Measurements from ENCODE around the gene RAB3GAP2. TPM values are rescaled to one million over a fixed set of nuclear protein-coding genes. Genes with fewer than 3 reads are reported as not detected.
"Not testable (repeated sequence)": the region's sequence is repeated elsewhere in the genome, so short reads cannot be mapped to it uniquely, and the experiment has no call there.

RAB3GAP2 gene
- total RNA-seq, 1 donor from 2014 or later: 51.4 TPM

- no peaks in the 10 kb centered on the region for H3K36me3 Mint-ChIP-seq (ENCODE audit: low read depth)
- H3K27me3 Mint-ChIP-seq (ENCODE audit: insufficient read depth): peaks cover 14% of the 10 kb centered on the region
- H3K27ac Mint-ChIP-seq: no peak overlapping the region
- intact Hi-C loops (cut with micrococcal nuclease): loop anchor here (10.0 kb wide), 2 partner anchors 54 to 1104 kb away; partner anchors contain the start of gene LYPLAL1
- no peak overlapping the region for H3K4me3 Mint-ChIP-seq
- no peaks in the 10 kb centered on the region for H3K4me1 Mint-ChIP-seq (ENCODE audit: low read depth)
- no peak for DNase-seq (ENCODE audit: low spot score)
- no peaks in the 10 kb centered on the region for H3K9me3 Mint-ChIP-seq
Observed at GRCh38 chr1:220278991-220279390, 6.7 kb upstream of the RAB3GAP2 start.

GRCh38 chr1:220275430-220275829 lies 3.2 kb upstream of the RAB3GAP2 start:
- Mint-ChIP-seq H3K4me3 (no peak overlapping the region), H3K9me3 (no peaks in the 10 kb centered on the region), H3K27ac (no peak overlapping the region), H3K27me3 (ENCODE audit: insufficient read depth) (peaks cover 12% of the 10 kb centered on the region), H3K4me1 (ENCODE audit: low read depth) (peaks cover 5% of the 10 kb centered on the region), H3K36me3 (ENCODE audit: low read depth) (no peaks in the 10 kb centered on the region)
- intact Hi-C loops (cut with micrococcal nuclease): loop anchor here (10.0 kb wide), 2 partner anchors 51 to 1101 kb away; partner anchors contain the start of gene LYPLAL1
- DNase-seq (ENCODE audit: low spot score): no peak

GRCh38 chr1:220274251-220274855 lies 2.1 kb upstream of the RAB3GAP2 start:
- Mint-ChIP-seq H3K27ac (no peak overlapping the region), H3K36me3 (ENCODE audit: low read depth) (no peaks in the 10 kb centered on the region), H3K4me3 (no peak overlapping the region), H3K27me3 (ENCODE audit: insufficient read depth) (peaks cover 12% of the 10 kb centered on the region), H3K4me1 (ENCODE audit: low read depth) (peaks cover 5% of the 10 kb centered on the region), H3K9me3 (no peaks in the 10 kb centered on the region)
- intact Hi-C loops (cut with micrococcal nuclease): loop anchor here (5.0 to 10.0 kb wide), 3 partner anchors 50 to 1987 kb away; partner anchors contain the start of genes LYPLAL1 and RRP15
- no peak for DNase-seq (ENCODE audit: low spot score)

DNA sequence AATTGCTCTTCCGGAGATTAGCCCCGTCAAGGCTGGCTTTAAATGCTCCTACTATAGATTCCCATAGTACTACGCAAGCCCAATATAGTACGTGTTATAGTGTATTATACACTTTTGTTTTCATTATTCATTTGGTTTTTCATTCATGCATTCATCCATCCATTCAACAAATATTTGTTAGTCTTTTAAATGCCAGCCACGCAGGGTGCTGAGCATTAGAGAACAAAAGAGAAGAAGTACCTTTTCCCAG lies 513 bp upstream of the RAB3GAP2 start:
- Mint-ChIP-seq H3K4me1 (ENCODE audit: low read depth) (peaks cover 15% of the 10 kb centered on the region), H3K9me3 (no peaks in the 10 kb centered on the region), H3K27me3 (ENCODE audit: insufficient read depth) (peaks cover 9% of the 10 kb centered on the region), H3K4me3 (no peak overlapping the region), H3K36me3 (ENCODE audit: low read depth) (peaks cover 8% of the 10 kb centered on the region), H3K27ac (no peak overlapping the region)
- intact Hi-C loops (cut with micrococcal nuclease): loop anchor here (1.0 to 10.0 kb wide), 7 partner anchors 31 to 1985 kb away; partner anchors contain the start of genes BPNT1, EPRS1, LYPLAL1 and RRP15
- no peak for DNase-seq (ENCODE audit: low spot score)

DNA sequence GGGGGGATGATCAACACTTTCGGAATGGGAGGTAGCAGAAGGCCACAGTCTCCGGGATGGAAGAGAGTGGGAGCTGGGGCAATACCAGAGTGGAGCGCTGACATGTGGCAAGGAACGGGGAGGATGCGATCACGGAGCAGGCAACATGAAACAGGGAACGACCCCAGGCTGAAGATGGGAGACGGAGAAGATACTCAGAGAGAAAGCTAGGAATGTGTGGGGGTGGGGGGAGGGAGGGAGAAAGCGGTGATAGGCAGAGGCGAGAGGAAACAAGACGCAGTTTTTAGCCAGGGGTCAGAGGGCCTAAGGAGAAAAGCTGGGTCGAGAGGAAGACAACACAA lies 577 bp downstream of the RAB3GAP2 start:
- Mint-ChIP-seq H3K9me3 (no peaks in the 10 kb centered on the region), H3K4me1 (ENCODE audit: low read depth) (peaks cover 20% of the 10 kb centered on the region), H3K36me3 (ENCODE audit: low read depth) (peaks cover 19% of the 10 kb centered on the region), H3K4me3 (no peak overlapping the region), H3K27me3 (ENCODE audit: insufficient read depth) (peaks cover 9% of the 10 kb centered on the region), H3K27ac (no peak overlapping the region)
- intact Hi-C loops (cut with micrococcal nuclease): loop anchor here (1.0 to 10.0 kb wide), 7 partner anchors 30 to 1984 kb away; partner anchors contain the start of genes BPNT1, EPRS1, LYPLAL1 and RRP15
- DNase-seq (ENCODE audit: low spot score): no peak

DNA sequence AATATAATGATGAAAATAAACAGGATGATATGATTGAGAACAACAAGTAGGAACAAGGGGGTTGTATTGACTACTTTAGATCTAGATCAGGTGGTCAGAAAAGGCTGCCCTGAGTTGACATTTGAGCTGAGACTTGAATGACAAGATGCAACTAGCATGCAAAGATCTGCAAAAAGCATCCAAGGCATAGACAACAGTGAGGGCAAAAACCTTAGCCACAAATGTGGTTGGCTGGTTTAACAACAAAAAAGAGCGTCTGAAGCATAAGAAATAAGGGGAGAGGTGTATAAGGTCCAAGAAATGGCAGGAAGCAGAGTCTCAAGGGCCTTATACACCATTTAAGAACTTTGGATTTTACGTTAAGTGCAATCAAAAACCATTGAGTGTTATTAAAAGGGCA lies 3.2 kb downstream of the RAB3GAP2 start:
- H3K9me3 Mint-ChIP-seq: peaks cover 7% of the 10 kb centered on the region
- peaks cover 26% of the 10 kb centered on the region for H3K4me1 Mint-ChIP-seq (ENCODE audit: low read depth)
- DNase-seq (ENCODE audit: low spot score): no peak
- H3K36me3 Mint-ChIP-seq (ENCODE audit: low read depth): peaks cover 35% of the 10 kb centered on the region
- H3K27me3 Mint-ChIP-seq (ENCODE audit: insufficient read depth): no peaks in the 10 kb centered on the region
- intact Hi-C loops (cut with micrococcal nuclease): no loop called here
- H3K4me3 Mint-ChIP-seq: no peak overlapping the region
- H3K27ac Mint-ChIP-seq: no peak overlapping the region

- peaks cover 44% of the 10 kb centered on the region for H3K36me3 Mint-ChIP-seq (ENCODE audit: low read depth)
- H3K4me3 Mint-ChIP-seq: no peak overlapping the region
- peaks cover 23% of the 10 kb centered on the region for H3K4me1 Mint-ChIP-seq (ENCODE audit: low read depth)
- no peak for DNase-seq (ENCODE audit: low spot score)
- H3K9me3 Mint-ChIP-seq: peaks cover 7% of the 10 kb centered on the region
- no peak overlapping the region for H3K27ac Mint-ChIP-seq
- H3K27me3 Mint-ChIP-seq (ENCODE audit: insufficient read depth): no peaks in the 10 kb centered on the region
- intact Hi-C loops (cut with micrococcal nuclease): no loop called here
Observed at GRCh38 chr1:220267630-220268029, 4.6 kb downstream of the RAB3GAP2 start.

DNA sequence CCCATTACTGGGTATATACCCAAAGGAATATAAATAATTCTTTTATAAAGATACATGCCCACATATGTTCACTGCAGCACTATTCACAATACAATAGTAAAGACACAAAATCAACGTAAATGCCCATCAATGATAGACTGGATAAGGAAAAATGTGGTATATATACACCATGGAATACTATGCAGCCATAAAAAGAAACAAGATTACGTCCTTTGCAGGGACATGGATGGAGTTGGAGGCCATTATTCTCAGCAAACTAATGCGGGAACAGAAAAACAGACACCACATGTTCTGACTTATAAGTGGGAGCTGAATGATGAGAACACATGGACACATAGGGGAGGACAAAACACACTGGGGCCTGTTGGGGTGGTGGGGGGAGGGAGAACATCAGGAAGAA lies 12.0 kb downstream of the RAB3GAP2 start:
- peaks cover 18% of the 10 kb centered on the region for H3K4me1 Mint-ChIP-seq (ENCODE audit: low read depth)
- H3K27me3 Mint-ChIP-seq (ENCODE audit: insufficient read depth); DNase-seq (ENCODE audit: low spot score); H3K4me3 Mint-ChIP-seq; intact Hi-C loops (cut with micrococcal nuclease); H3K27ac Mint-ChIP-seq: not testable (repeated sequence)
- H3K9me3 Mint-ChIP-seq: peaks cover 38% of the 10 kb centered on the region
- H3K36me3 Mint-ChIP-seq (ENCODE audit: low read depth): peaks cover 58% of the 10 kb centered on the region

DNA sequence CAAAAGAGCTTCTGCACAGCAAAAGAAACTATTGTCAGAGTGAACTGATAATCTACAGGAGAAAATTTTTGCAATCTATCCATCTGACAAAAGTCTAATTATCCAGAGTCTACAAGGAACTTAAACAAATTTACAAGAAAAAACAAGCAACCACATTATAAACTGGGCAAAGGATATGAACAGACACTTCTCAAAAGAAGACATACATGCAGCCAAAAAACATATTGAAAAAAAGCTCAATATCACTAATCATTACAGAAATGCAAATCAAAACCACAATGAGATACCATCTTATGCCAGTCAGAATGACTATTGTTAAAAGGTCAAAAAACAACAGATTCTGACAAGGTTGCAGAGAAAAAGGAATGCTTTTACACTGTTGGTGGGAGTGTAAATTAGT lies 12.5 kb downstream of the RAB3GAP2 start:
- Mint-ChIP-seq H3K36me3 (ENCODE audit: low read depth) (peaks cover 58% of the 10 kb centered on the region), H3K4me1 (ENCODE audit: low read depth) (peaks cover 18% of the 10 kb centered on the region), H3K9me3 (peaks cover 34% of the 10 kb centered on the region)
- H3K4me3 Mint-ChIP-seq; DNase-seq (ENCODE audit: low spot score); H3K27ac Mint-ChIP-seq; intact Hi-C loops (cut with micrococcal nuclease); H3K27me3 Mint-ChIP-seq (ENCODE audit: insufficient read depth): not testable (repeated sequence)

GRCh38 chr1:220256194-220256593 lies 16.1 kb downstream of the RAB3GAP2 start:
- H3K27me3 Mint-ChIP-seq (ENCODE audit: insufficient read depth); DNase-seq (ENCODE audit: low spot score); intact Hi-C loops (cut with micrococcal nuclease); H3K4me3 Mint-ChIP-seq: not testable (repeated sequence)
- Mint-ChIP-seq H3K36me3 (ENCODE audit: low read depth) (peaks cover 58% of the 10 kb centered on the region), H3K9me3 (peaks cover 29% of the 10 kb centered on the region), H3K27ac (peak overlapping the region; percentile 14), H3K4me1 (ENCODE audit: low read depth) (peaks cover 18% of the 10 kb centered on the region)

DNA sequence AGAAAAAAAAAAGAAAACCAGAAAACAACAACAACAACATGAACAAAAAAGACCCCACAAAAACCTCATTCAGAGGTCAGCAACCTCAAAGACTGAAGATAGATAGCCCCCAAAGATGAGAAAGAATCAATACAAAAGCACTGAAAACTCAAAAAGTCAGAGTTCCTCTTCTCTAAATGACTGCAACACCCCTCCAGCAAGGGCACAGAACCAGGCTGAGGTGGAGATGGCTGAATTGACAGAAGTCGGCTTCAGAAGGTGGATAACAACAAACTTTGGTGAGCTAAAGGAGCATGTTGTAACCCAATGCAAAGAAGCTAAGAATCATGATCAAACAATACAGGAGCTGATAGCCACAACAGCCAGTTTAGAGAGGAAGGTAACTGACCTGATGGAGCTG lies 17.0 kb downstream of the RAB3GAP2 start:
- DNase-seq (ENCODE audit: low spot score): no peak
- Mint-ChIP-seq H3K4me1 (ENCODE audit: low read depth) (peaks cover 18% of the 10 kb centered on the region), H3K4me3 (no peak overlapping the region), H3K36me3 (ENCODE audit: low read depth) (peaks cover 56% of the 10 kb centered on the region), H3K27me3 (ENCODE audit: insufficient read depth) (no peaks in the 10 kb centered on the region), H3K9me3 (peaks cover 35% of the 10 kb centered on the region), H3K27ac (no peak overlapping the region)
- intact Hi-C loops (cut with micrococcal nuclease): no loop called here

DNA sequence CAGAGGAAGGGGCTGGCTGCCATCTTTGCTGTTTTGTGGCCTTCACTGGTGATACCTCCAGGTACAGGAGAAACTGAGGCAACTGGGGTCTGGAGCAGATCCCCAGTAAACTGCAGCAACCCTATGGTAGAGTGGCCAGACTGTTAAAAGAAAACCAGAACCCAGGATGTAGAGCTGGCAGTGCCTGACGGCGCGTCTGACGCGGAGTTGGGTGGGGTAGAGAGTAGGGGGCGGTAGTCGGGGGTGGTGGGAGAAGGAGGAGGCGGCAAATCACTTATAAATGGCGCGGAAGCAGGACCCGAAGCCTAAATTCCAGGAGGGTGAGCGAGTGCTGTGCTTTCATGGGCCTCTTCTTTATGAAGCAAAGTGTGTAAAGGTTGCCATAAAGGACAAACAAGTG lies 19.0 kb downstream of the RAB3GAP2 start:
- H3K9me3 Mint-ChIP-seq: peaks cover 44% of the 10 kb centered on the region
- H3K4me1 Mint-ChIP-seq (ENCODE audit: low read depth): peaks cover 11% of the 10 kb centered on the region
- intact Hi-C loops (cut with micrococcal nuclease); H3K27me3 Mint-ChIP-seq (ENCODE audit: insufficient read depth); DNase-seq (ENCODE audit: low spot score); H3K27ac Mint-ChIP-seq; H3K4me3 Mint-ChIP-seq: not testable (repeated sequence)
- peaks cover 63% of the 10 kb centered on the region for H3K36me3 Mint-ChIP-seq (ENCODE audit: low read depth)

GRCh38 chr1:220251272-220251671 lies 21.0 kb downstream of the RAB3GAP2 start:
- DNase-seq (ENCODE audit: low spot score): no peak
- Mint-ChIP-seq H3K27me3 (ENCODE audit: insufficient read depth) (no peaks in the 10 kb centered on the region), H3K4me3 (no peak overlapping the region), H3K4me1 (ENCODE audit: low read depth) (no peaks in the 10 kb centered on the region), H3K9me3 (peaks cover 47% of the 10 kb centered on the region), H3K27ac (no peak overlapping the region), H3K36me3 (ENCODE audit: low read depth) (peaks cover 65% of the 10 kb centered on the region)
- intact Hi-C loops (cut with micrococcal nuclease): no loop called here

- H3K27ac Mint-ChIP-seq: no peak overlapping the region
- intact Hi-C loops (cut with micrococcal nuclease): no loop called here
- H3K9me3 Mint-ChIP-seq: peaks cover 50% of the 10 kb centered on the region
- H3K36me3 Mint-ChIP-seq (ENCODE audit: low read depth): peaks cover 65% of the 10 kb centered on the region
- H3K27me3 Mint-ChIP-seq (ENCODE audit: insufficient read depth): no peaks in the 10 kb centered on the region
- no peak overlapping the region for H3K4me3 Mint-ChIP-seq
- H3K4me1 Mint-ChIP-seq (ENCODE audit: low read depth): no peaks in the 10 kb centered on the region
- no peak for DNase-seq (ENCODE audit: low spot score)
Observed at GRCh38 chr1:220250681-220251080, 21.6 kb downstream of the RAB3GAP2 start.

All from activated T-helper 1 cell treated with anti-CD3 and anti-CD28 coated beads, Interleukin-12 subunit alpha, Interleukin-12 subunit beta, Interleukin-2, Interleukin-4 antibody, amounts not matched to agents 30 ng/mL and 10 ng/mL and 1 ng/mL, durations not matched to agents 14 hours and 24 hours and 36 hours (primary cell).